Measurements from ENCODE around the gene RNF150.

The RNF150 gene

DNA sequence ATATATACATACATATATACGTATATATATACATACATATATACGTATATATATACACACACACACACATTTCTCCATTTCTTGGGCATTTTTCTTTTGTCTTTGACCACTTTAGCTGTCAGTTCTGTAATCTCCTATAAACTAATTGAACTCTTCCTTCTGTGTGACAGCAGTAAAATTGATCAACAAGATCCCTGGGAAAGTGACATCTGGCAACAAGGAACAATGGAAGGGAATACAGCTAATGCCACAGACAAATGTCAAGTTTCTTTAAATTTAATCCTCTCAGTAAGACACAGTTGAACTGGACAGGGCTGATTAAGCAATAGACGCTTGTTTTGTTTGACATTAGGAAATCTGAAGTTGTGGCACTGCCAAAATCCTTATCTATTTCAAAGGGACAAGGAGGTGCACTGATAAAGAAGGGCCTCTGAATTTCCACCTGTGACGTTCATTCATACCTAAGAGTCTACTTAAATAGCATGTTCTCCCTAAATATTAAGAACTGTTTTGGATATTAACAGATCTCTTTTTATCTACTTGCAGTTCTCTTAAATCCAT lies 126.9 kb downstream of the RNF150 start:
- H3K4me3 ChIP-seq (ENCODE audit: low read depth, low read length), result no peak overlapping the region
- H3K9me3 ChIP-seq (ENCODE audit: control insufficient read depth, insufficient read depth, low read depth, low read length), result no peaks in the 10 kb centered on the region
- TF ChIP-seq, protein P1, sequence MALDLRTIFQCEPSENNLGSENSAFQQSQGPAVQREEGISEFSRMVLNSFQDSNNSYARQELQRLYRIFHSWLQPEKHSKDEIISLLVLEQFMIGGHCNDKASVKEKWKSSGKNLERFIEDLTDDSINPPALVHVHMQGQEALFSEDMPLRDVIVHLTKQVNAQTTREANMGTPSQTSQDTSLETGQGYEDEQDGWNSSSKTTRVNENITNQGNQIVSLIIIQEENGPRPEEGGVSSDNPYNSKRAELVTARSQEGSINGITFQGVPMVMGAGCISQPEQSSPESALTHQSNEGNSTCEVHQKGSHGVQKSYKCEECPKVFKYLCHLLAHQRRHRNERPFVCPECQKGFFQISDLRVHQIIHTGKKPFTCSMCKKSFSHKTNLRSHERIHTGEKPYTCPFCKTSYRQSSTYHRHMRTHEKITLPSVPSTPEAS (tag by site-specific recombination; IDR thresholded peaks at IDR 0.05), result no peak
- TF ChIP-seq YY1 (tag by site-specific recombination; IDR thresholded peaks at IDR 0.05) (no peak), ZNF221 (tag by site-specific recombination; IDR thresholded peaks at IDR 0.05; ENCODE audit: borderline replicate concordance) (no peak), GFI1B (tag by site-specific recombination; IDR thresholded peaks at IDR 0.05) (no peak), ZNF792 (tag by site-specific recombination; IDR thresholded peaks at IDR 0.05) (no peak), ZNF670 (tag by site-specific recombination; IDR thresholded peaks at IDR 0.05; ENCODE audit: low read depth) (no peak), ZNF404 (tag by site-specific recombination; IDR thresholded peaks at IDR 0.05) (no peak), HOXD13 (CRISPR knock-in tag; IDR thresholded peaks at IDR 0.05; ENCODE audit: borderline replicate concordance) (no peak), ZBTB7A (tag by site-specific recombination; IDR thresholded peaks at IDR 0.05; ENCODE audit: low read depth) (no peak), SP3 (tag by site-specific recombination; IDR thresholded peaks at IDR 0.05) (no peak), ZNF600 (tag by site-specific recombination; IDR thresholded peaks at IDR 0.05) (no peak), ZNF341 (tag by site-specific recombination; IDR thresholded peaks at IDR 0.05; ENCODE audit: low read depth) (no peak), HOXC10 (CRISPR knock-in tag; IDR thresholded peaks at IDR 0.05) (no peak), ZNF548 (tag by site-specific recombination; IDR thresholded peaks at IDR 0.05) (no peak)
- TF ChIP-seq, protein P2, sequence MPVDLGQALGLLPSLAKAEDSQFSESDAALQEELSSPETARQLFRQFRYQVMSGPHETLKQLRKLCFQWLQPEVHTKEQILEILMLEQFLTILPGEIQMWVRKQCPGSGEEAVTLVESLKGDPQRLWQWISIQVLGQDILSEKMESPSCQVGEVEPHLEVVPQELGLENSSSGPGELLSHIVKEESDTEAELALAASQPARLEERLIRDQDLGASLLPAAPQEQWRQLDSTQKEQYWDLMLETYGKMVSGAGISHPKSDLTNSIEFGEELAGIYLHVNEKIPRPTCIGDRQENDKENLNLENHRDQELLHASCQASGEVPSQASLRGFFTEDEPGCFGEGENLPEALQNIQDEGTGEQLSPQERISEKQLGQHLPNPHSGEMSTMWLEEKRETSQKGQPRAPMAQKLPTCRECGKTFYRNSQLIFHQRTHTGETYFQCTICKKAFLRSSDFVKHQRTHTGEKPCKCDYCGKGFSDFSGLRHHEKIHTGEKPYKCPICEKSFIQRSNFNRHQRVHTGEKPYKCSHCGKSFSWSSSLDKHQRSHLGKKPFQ (tag by site-specific recombination; IDR thresholded peaks at IDR 0.05), result no peak
- TF ChIP-seq, protein P3, sequence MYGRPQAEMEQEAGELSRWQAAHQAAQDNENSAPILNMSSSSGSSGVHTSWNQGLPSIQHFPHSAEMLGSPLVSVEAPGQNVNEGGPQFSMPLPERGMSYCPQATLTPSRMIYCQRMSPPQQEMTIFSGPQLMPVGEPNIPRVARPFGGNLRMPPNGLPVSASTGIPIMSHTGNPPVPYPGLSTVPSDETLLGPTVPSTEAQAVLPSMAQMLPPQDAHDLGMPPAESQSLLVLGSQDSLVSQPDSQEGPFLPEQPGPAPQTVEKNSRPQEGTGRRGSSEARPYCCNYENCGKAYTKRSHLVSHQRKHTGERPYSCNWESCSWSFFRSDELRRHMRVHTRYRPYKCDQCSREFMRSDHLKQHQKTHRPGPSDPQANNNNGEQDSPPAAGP (tag by site-specific recombination; IDR thresholded peaks at IDR 0.05), result no peak
- TF ChIP-seq, protein P4, sequence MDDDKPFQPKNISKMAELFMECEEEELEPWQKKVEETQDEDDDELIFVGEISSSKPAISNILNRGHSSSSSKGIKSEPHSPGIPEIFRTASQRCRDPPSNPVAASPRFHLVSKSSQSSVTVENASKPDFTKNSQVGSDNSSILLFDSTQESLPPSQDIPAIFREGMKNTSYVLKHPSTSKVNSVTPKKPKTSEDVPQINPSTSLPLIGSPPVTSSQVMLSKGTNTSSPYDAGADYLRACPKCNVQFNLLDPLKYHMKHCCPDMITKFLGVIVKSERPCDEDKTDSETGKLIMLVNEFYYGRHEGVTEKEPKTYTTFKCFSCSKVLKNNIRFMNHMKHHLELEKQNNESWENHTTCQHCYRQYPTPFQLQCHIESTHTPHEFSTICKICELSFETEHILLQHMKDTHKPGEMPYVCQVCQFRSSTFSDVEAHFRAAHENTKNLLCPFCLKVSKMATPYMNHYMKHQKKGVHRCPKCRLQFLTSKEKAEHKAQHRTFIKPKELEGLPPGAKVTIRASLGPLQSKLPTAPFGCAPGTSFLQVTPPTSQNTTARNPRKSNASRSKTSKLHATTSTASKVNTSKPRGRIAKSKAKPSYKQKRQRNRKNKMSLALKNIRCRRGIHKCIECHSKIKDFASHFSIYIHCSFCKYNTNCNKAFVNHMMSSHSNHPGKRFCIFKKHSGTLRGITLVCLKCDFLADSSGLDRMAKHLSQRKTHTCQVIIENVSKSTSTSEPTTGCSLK (tag by site-specific recombination; IDR thresholded peaks at IDR 0.05), result no peak
- TF ChIP-seq, protein P5, sequence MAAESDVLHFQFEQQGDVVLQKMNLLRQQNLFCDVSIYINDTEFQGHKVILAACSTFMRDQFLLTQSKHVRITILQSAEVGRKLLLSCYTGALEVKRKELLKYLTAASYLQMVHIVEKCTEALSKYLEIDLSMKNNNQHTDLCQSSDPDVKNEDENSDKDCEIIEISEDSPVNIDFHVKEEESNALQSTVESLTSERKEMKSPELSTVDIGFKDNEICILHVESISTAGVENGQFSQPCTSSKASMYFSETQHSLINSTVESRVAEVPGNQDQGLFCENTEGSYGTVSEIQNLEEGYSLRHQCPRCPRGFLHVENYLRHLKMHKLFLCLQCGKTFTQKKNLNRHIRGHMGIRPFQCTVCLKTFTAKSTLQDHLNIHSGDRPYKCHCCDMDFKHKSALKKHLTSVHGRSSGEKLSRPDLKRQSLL (tag by site-specific recombination; IDR thresholded peaks at IDR 0.05), result no peak
- CTCF ChIA-PET, result no interaction called here
- POLR2A ChIA-PET, result interaction anchor here (0.6 kb wide), 1 partner anchor 124 kb away, joined by 3 read pairs; no protein-coding TSS in a partner anchor
- H3K27ac ChIP-seq (ENCODE audit: extremely low read depth, low read depth, low read length), result no peak overlapping the region
- peaks cover 6% of the 10 kb centered on the region; the same call in 1 of the 2 replicates for H3K4me1 ChIP-seq (ENCODE audit: control insufficient read depth, insufficient read depth, low read length)
- H3K36me3 ChIP-seq (ENCODE audit: control insufficient read depth in 2 of 2, insufficient read depth in 1 of 2, low read length in 2 of 2), result no peaks in the 10 kb centered on the region

DNA sequence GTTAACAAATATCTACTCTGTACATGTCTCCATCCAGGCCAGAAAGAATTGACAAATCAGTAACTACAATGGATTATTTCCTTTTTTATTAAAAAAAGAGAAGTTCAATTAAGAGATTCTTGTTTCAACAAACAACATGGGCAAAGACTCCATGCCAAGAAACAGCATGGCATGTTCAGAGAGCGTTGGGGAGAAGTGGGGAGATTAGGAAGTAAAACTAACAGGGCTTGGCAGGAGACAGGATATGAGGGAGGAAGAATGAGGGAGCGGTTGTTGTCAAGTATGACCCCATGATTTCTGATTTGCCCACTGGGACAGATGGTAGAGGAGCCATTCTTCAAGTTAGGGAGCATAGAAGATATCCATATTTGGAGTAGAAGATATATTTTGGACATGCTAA lies 128.4 kb downstream of the RNF150 start:
- Histone ChIP-seq H3K27ac (ENCODE audit: extremely low read depth, low read depth, low read length) (no peak overlapping the region), H3K4me3 (ENCODE audit: low read depth, low read length) (no peak overlapping the region), H3K4me1 (ENCODE audit: control insufficient read depth, insufficient read depth, low read length) (peaks cover 6% of the 10 kb centered on the region; the same call in 1 of the 2 replicates), H3K9me3 (ENCODE audit: control insufficient read depth, insufficient read depth, low read depth, low read length) (no peaks in the 10 kb centered on the region), H3K36me3 (ENCODE audit: control insufficient read depth in 2 of 2, insufficient read depth in 1 of 2, low read length in 2 of 2) (no peaks in the 10 kb centered on the region)
- ChIA-PET CTCF (no interaction called here), POLR2A (no interaction called here)
- TF ChIP-seq, protein P6, sequence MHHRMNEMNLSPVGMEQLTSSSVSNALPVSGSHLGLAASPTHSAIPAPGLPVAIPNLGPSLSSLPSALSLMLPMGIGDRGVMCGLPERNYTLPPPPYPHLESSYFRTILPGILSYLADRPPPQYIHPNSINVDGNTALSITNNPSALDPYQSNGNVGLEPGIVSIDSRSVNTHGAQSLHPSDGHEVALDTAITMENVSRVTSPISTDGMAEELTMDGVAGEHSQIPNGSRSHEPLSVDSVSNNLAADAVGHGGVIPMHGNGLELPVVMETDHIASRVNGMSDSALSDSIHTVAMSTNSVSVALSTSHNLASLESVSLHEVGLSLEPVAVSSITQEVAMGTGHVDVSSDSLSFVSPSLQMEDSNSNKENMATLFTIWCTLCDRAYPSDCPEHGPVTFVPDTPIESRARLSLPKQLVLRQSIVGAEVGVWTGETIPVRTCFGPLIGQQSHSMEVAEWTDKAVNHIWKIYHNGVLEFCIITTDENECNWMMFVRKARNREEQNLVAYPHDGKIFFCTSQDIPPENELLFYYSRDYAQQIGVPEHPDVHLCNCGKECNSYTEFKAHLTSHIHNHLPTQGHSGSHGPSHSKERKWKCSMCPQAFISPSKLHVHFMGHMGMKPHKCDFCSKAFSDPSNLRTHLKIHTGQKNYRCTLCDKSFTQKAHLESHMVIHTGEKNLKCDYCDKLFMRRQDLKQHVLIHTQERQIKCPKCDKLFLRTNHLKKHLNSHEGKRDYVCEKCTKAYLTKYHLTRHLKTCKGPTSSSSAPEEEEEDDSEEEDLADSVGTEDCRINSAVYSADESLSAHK (tag by site-specific recombination; IDR thresholded peaks at IDR 0.05), result no peak
- TF ChIP-seq ZFP3 (tag by site-specific recombination; IDR thresholded peaks at IDR 0.05; ENCODE audit: low read depth) (no peak), ZNF561 (tag by site-specific recombination; IDR thresholded peaks at IDR 0.05; ENCODE audit: borderline replicate concordance) (no peak), ZBTB7A (tag by site-specific recombination; IDR thresholded peaks at IDR 0.05; ENCODE audit: low read depth) (no peak)
- TF ChIP-seq, protein P7, sequence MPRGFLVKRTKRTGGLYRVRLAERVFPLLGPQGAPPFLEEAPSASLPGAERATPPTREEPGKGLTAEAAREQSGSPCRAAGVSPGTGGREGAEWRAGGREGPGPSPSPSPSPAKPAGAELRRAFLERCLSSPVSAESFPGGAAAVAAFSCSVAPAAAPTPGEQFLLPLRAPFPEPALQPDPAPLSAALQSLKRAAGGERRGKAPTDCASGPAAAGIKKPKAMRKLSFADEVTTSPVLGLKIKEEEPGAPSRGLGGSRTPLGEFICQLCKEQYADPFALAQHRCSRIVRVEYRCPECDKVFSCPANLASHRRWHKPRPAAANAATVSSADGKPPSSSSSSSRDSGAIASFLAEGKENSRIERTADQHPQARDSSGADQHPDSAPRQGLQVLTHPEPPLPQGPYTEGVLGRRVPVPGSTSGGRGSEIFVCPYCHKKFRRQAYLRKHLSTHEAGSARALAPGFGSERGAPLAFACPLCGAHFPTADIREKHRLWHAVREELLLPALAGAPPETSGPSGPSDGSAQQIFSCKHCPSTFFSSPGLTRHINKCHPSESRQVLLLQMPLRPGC (tag by site-specific recombination; IDR thresholded peaks at IDR 0.05), result no peak
- TF ChIP-seq, protein P8, sequence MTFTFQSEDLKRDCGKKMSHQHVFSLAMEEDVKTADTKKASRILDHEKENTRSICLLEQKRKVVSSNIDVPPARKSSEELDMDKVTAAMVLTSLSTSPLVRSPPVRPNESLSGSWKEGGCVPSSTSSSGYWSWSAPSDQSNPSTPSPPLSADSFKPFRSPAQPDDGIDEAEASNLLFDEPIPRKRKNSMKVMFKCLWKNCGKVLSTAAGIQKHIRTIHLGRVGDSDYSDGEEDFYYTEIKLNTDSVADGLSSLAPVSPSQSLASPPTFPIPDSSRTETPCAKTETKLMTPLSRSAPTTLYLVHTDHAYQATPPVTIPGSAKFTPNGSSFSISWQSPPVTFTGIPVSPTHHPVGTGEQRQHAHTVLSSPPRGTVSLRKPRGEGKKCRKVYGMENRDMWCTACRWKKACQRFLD (tag by site-specific recombination; IDR thresholded peaks at IDR 0.05), result no peak
